ENCODE results near the gene KLHL5.

DNA sequence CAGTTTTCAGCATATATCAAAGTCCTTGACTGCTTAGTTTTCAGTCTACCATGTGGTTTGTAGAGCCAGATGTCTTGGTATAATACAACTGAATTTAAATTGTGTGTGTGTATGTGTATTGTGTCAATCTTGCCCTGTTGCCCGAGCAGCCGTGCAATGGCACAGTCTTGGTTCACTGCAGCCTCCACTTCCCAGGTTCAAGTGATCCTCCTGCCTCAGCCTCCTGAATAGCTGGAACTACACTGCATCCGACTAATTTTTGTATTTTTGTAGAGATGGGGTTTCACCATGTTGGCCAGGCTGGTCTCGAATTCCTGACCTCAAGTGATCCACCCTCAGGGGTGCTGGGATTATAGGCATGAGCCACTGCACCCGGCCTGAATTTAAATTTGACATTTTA lies 6.0 kb upstream of the KLHL5 start:
- TF ChIP-seq CTCF (IDR thresholded peaks at IDR 0.05): no peak
- TF ChIP-seq ZFX (IDR thresholded peaks at IDR 0.05; ENCODE audit: borderline replicate concordance): no peak
